GM18951 (cell line): ENCODE measurements around the gene GDA.

Source experiments
- POLR2A ChIP-seq: IDR thresholded peaks from 4 replicates; pipeline ENCODE4 v1.6.1; 2011; ENCODE audit warnings: mild to moderate bottlenecking; ENCODE audit not compliant: insufficient read length, insufficient read depth; ENCODE audit errors: extremely low read depth
- in situ Hi-C: fragments of 300-500 bp; cut with MboI; formaldehyde crosslinking; loops from one replicate; pipeline ENCODE4 v1.12.0; 2022; ENCODE audit warnings: low sequenced_read_pairs, mixed read lengths, inconsistent platforms; ENCODE audit not compliant: unreplicated experiment

The GDA gene

DNA sequence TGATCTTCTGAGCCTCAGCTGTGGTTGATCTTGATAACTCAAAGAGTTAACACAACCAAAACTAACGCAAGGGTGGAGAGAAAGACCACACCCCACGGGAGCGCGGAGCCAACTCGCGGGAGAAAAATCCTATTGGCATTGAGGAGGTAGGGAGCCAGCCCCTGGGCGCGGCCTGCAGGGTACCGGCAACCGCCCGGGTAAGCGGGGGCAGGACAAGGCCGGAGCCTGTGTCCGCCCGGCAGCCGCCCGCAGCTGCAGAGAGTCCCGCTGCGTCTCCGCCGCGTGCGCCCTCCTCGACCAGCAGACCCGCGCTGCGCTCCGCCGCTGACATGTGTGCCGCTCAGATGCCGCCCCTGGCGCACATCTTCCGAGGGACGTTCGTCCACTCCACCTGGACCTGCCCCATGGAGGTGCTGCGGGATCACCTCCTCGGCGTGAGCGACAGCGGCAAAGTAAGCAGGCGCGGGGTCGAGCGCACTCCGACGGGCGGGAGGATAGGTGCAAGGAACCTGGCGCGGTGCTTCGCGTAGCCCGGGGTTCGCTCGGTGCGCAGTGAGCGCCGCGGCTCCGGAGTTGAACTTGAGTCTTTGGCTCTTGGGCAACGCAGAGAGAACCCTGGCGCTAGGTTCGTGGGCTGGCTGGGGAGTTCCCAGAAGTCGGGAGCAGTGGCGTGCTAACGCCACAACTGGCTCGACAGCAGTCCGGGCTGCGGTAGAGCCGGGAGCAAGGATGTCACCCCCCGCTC is at the start of gene GDA:
GDA (plus strand) TSS at position 210 of the 745 bp plus-strand sequence; CDS start at position 330, 120 bp downstream.
- in situ Hi-C loops: no loop called here
- no peak for TF ChIP-seq POLR2A

DNA sequence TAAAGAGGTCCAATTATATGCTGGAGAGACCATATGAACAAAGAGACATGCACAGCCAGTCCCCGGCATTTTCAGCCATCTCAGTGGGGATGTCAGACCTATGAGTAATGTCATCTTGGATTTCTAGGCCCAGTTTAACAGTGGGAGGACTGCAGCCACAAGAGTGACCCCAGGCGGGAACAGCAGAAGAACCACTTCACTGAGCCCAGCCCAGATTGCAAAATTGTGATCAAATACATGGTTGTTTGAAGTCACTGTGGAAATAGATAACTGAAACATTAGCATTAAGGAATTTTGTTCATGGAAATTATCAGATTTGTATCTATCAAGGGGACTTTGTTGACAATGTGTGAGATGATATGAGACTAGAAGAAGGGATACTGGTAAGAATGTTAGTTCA is 46.7 kb upstream of the GDA start:
- no peak for TF ChIP-seq POLR2A
- in situ Hi-C loops: no loop called here

GRCh38 chr9:72113056-72113455 is 36.2 kb upstream of the GDA start:
- TF ChIP-seq POLR2A: no peak
- in situ Hi-C loops: no loop called here

- no peak for TF ChIP-seq POLR2A
- in situ Hi-C loops: no loop called here
Measured at GRCh38 chr9:72119853-72120252, 29.4 kb upstream of the GDA start.

GRCh38 chr9:72124947-72125346 is 24.3 kb upstream of the GDA start:
- TF ChIP-seq POLR2A: no peak
- in situ Hi-C loops: no loop called here

DNA sequence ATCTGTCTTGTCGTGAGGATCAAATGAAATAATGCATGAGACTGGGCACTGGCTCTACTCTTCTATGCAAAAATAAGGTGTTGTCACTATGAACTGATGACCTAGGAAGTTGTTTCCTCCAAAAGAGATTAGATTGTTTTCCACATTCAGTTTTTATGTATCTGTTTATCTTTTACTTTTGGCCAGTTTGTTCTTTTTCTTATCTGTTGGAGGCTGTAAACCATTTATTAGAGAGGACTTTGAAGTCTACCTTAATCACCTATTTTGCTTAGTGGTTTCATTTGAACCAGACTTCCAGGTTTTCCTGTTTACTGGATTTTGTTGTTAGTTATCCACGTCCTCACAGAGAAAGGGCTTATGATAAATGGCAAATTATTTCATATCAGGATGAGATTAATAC is 21.5 kb upstream of the GDA start:
- in situ Hi-C loops: no loop called here
- no peak for TF ChIP-seq POLR2A

GRCh38 chr9:72128526-72128925 is 20.7 kb upstream of the GDA start:
- TF ChIP-seq POLR2A: no peak
- in situ Hi-C loops: no loop called here

- no peak for TF ChIP-seq POLR2A
- in situ Hi-C loops: no loop called here
Measured at GRCh38 chr9:72129271-72130156, 19.7 kb upstream of the GDA start.

DNA sequence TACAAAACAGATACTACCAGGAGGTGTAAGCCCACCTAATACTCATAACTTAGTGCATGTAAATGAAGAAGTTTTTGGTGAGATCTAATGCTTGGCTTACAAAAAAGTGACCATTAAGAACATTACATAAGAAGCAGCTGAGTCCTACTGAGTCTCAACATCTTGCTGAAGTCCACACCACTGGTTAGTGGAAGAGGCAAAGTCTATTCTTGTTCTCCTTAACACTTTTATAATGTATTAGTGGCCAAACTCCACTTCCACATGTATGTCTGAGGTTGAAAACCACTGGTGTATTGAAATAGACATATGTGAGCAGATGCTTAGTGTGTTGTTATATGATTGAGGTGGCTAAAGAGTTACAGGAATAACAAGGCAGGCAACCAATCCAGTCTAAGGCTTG is 18.9 kb upstream of the GDA start:
- no peak for TF ChIP-seq POLR2A
- in situ Hi-C loops: no loop called here

DNA sequence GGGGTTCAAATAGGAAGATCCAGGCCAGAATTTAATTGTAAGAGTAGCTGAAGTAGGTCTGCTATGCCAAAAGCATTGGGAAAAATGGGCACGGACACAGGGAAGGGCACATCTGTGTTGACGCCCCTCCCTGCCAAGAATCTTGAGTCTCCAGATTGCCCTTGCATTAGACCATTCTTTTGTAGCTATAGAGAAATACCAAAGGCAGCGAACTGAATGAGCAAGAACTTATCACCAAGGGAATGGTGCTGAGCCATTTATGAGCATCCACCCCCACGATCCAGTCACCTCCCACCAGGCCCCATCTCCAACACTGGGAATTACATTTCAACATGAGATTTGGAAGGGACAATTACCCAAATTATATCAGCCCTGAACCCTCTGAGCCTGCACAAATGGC is 18.0 kb upstream of the GDA start:
- TF ChIP-seq POLR2A: no peak
- in situ Hi-C loops: no loop called here

- in situ Hi-C loops: no loop called here
- TF ChIP-seq POLR2A: no peak
Measured at GRCh38 chr9:72132052-72132451, 17.2 kb upstream of the GDA start.

- TF ChIP-seq POLR2A: no peak
- in situ Hi-C loops: no loop called here
Measured at GRCh38 chr9:72133365-72134035, 15.7 kb upstream of the GDA start.

DNA sequence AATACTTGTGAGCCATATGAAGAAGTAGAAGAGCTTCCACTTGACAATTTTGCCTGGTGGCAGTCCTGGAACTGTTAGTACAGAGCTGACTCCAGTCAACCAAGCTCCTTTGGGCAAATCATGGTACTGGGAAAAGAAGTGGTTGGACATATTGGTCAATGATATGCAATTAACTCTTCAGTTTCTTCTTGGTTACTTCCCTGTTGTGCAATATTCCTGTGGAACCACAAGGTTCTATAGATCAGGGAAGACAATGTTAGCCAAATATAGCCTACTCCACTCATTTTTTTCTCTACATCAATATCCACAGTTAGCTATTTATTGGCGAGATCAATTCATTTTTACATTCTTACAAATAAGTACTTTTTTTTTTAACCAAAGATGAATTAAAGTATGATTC is 14.4 kb upstream of the GDA start:
- in situ Hi-C loops: no loop called here
- TF ChIP-seq POLR2A: no peak

DNA sequence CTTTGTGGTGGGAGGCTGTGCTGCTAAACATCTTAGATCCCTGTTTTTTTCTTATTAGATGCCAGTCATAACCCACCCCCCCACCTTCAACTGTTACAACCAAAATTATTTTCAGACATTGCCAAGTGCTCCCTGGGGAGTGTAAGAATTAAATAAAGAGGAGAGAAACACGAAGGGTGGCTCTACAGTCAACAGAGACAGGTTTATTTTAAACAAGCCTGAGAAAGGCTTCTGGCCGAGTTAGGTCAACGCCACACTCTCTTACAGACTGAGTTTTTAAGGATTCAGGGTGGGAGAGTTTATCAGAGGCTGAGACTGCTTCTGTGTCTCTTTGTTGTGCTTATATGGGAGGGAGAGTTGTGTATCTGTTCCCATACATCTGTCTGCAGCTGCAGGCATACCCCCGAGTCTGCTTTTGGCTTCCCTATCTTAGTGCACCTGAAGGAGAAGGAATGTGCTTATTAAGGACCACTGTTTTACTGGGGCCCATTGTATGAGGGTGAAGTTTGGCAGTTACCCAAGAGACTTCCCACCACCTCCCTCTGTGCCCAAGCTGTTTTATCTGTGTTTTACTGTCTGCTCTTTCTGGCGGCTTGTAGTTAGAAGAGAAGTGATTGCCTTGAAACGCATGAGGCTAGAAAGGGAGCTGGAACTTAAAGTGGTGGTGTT is 11.4 kb upstream of the GDA start:
- no peak for TF ChIP-seq POLR2A
- in situ Hi-C loops: no loop called here
